Smooth muscle cell (in vitro differentiated cells): ENCODE measurements around the gene SPSB2. TPM values are rescaled to one million over a fixed set of nuclear protein-coding genes. Genes with fewer than 3 reads are reported as not detected.

Experiments used
- DNase-seq: peaks from one replicate; lab custom pipeline; 2025; ENCODE audit not compliant: unreplicated experiment; lab: John Stamatoyannopoulos, UW
- H2AFZ ChIP-seq: fragments of 200-600 bp; sonication (generic); 2 replicates; pipeline ENCODE4 v1.6.0; 2016; ENCODE audit warnings: antibody characterized with exemption, low read depth, mild to moderate bottlenecking
- H3F3A ChIP-seq: fragments of 200-600 bp; sonication (generic); 2 replicates; pipeline ENCODE4 v1.6.0; 2017; ENCODE audit warnings: antibody characterized with exemption, low read depth
- H3K27ac ChIP-seq: fragments of 200-600 bp; sonication (generic); 2 replicates; pipeline ENCODE4 v1.5.1; 2016; ENCODE audit warnings: low read depth, mild to moderate bottlenecking
- H3K27me3 ChIP-seq: fragments of 200-600 bp; sonication (generic); 2 replicates; pipeline ENCODE4 v1.6.1; 2016; ENCODE audit warnings: low read depth, mild to moderate bottlenecking
- H3K36me3 ChIP-seq: fragments of 200-600 bp; sonication (generic); 2 replicates; pipeline ENCODE4 v1.5.1; 2016; ENCODE audit warnings: low read depth
- H3K4me1 ChIP-seq: fragments of 200-600 bp; sonication (generic); 2 replicates; pipeline ENCODE4 v1.5.1; 2016; ENCODE audit warnings: low read depth
- H3K4me2 ChIP-seq: fragments of 200-600 bp; sonication (generic); 2 replicates; pipeline ENCODE4 v1.6.0; 2016; ENCODE audit warnings: mild to moderate bottlenecking
- H3K4me3 ChIP-seq: fragments of 200-600 bp; sonication (generic); 2 replicates; pipeline ENCODE4 v1.5.1; 2016; ENCODE audit warnings: mild to moderate bottlenecking
- H3K79me2 ChIP-seq: fragments of 200-600 bp; sonication (generic); 2 replicates; pipeline ENCODE4 v1.6.0; 2016; ENCODE audit warnings: low read depth, mild to moderate bottlenecking
- H3K9ac ChIP-seq: fragments of 200-600 bp; sonication (generic); 2 replicates; pipeline ENCODE4 v1.6.0; 2016; ENCODE audit warnings: low read depth
- H3K9me3 ChIP-seq: fragments of 200-600 bp; sonication (generic); replicated peaks from 2 replicates; pipeline ENCODE4 v1.5.1; 2016; ENCODE audit warnings: low read depth
- H4K20me1 ChIP-seq: fragments of 200-600 bp; sonication (generic); 2 replicates; pipeline ENCODE4 v1.6.0; 2016; ENCODE audit warnings: low read depth
- CTCF ChIP-seq: fragments of 200-600 bp; sonication (generic); IDR thresholded peaks from 2 replicates; pipeline ENCODE4 v1.5.1; 2017; ENCODE audit warnings: borderline replicate concordance, mild to moderate bottlenecking, antibody characterized with exemption; ENCODE audit not compliant: insufficient read depth, poor library complexity, severe bottlenecking
- WGBS: methylation state at CpG from one replicate; pipeline ENCODE4 v1.1.7; 2016; ENCODE audit warnings: low lambda C conversion rate; 5-methylcytosine and 5-hydroxymethylcytosine counted together
- polyA plus RNA-seq: library from polyadenylated mRNA; unstranded; fragments of >200 nt; fragmentation: Nextera tagmentation; extraction: Ambion mirVana; gene quantifications from 2 replicates; pipeline ENCODE4 v1.2.1, GENCODE V29; 2016
- total RNA-seq: library from RNA; depleted of rRNA; stranded (reverse); fragments of >200 nt; gene quantifications from 2 replicates; pipeline ENCODE4 v1.2.3, GENCODE V29; 2014

The SPSB2 gene
- total and polyA plus RNA-seq, 2 experiments from 2014 or later: 2.5 to 5.9 TPM

GRCh38 chr12:6832125-6832524 is 41.0 kb downstream of the SPSB2 start:
- WGBS: 100% methylated on average over 4 of the region's 4 CpGs
- H3F3A ChIP-seq: no peaks in the 10 kb centered on the region

GRCh38 chr12:6831450-6831995 is 41.6 kb downstream of the SPSB2 start:
- no peak overlapping the region for H3K9ac ChIP-seq
- DNase-seq: no peak
- no peak overlapping the region for H3K27ac ChIP-seq
- H2AFZ ChIP-seq: no peak overlapping the region
- H3K4me2 ChIP-seq: no peak overlapping the region
- no peaks in the 10 kb centered on the region for H3K27me3 ChIP-seq
- H3K79me2 ChIP-seq: peaks cover 10% of the 10 kb centered on the region
- no peaks in the 10 kb centered on the region for H3K36me3 ChIP-seq
- no peaks in the 10 kb centered on the region for H3F3A ChIP-seq
- no peak for TF ChIP-seq CTCF
- peaks cover 13% of the 10 kb centered on the region for H4K20me1 ChIP-seq
- no peak overlapping the region for H3K4me3 ChIP-seq
- WGBS: 98% methylated on average over 12 of the region's 12 CpGs
- H3K4me1 ChIP-seq: peaks cover 11% of the 10 kb centered on the region
- no peaks in the 10 kb centered on the region for H3K9me3 ChIP-seq

More at GRCh38 chr12:6832125-6832524, 41.0 kb downstream of the SPSB2 start:
- no peaks in the 10 kb centered on the region for H3K36me3 ChIP-seq
- H4K20me1 ChIP-seq: peaks cover 10% of the 10 kb centered on the region
- DNase-seq: no peak
- H3K4me1 ChIP-seq: peaks cover 10% of the 10 kb centered on the region
- H2AFZ ChIP-seq: no peak overlapping the region
- no peaks in the 10 kb centered on the region for H3K27me3 ChIP-seq
- H3K27ac ChIP-seq: no peak overlapping the region
- H3K4me2 ChIP-seq: no peak overlapping the region
- H3K9ac ChIP-seq: no peak overlapping the region
- H3K79me2 ChIP-seq: peaks cover 10% of the 10 kb centered on the region
- TF ChIP-seq CTCF: no peak
- H3K9me3 ChIP-seq: no peaks in the 10 kb centered on the region
- no peak overlapping the region for H3K4me3 ChIP-seq

- H3K9me3 ChIP-seq: no peaks in the 10 kb centered on the region
- H3K36me3 ChIP-seq: no peaks in the 10 kb centered on the region
- H3K79me2 ChIP-seq: peaks cover 10% of the 10 kb centered on the region
- peaks cover 13% of the 10 kb centered on the region for H4K20me1 ChIP-seq
- H3F3A ChIP-seq: no peaks in the 10 kb centered on the region
- no peak overlapping the region for H3K4me3 ChIP-seq
- no peak overlapping the region for H3K9ac ChIP-seq
- H3K4me1 ChIP-seq: peaks cover 11% of the 10 kb centered on the region
- no peak for TF ChIP-seq CTCF
- no peaks in the 10 kb centered on the region for H3K27me3 ChIP-seq
- no peak overlapping the region for H3K4me2 ChIP-seq
- no peak for DNase-seq
- no peak overlapping the region for H3K27ac ChIP-seq
- no peak overlapping the region for H2AFZ ChIP-seq
- 93% methylated on average over 6 of the region's 6 CpGs for WGBS
Measured at GRCh38 chr12:6830999-6831398, 42.1 kb downstream of the SPSB2 start.

- no peak overlapping the region for H3K27ac ChIP-seq
Measured at GRCh38 chr12:6830286-6830890, 42.7 kb downstream of the SPSB2 start.

More at GRCh38 chr12:6830286-6830890, 42.7 kb downstream of the SPSB2 start:
- Histone ChIP-seq H3K79me2 (peaks cover 10% of the 10 kb centered on the region), H3K36me3 (no peaks in the 10 kb centered on the region), H3K27me3 (no peaks in the 10 kb centered on the region), H3F3A (no peaks in the 10 kb centered on the region), H4K20me1 (peaks cover 13% of the 10 kb centered on the region), H3K4me2 (no peak overlapping the region), H3K4me3 (no peak overlapping the region), H2AFZ (no peak overlapping the region), H3K9me3 (no peaks in the 10 kb centered on the region), H3K4me1 (peaks cover 11% of the 10 kb centered on the region), H3K9ac (no peak overlapping the region)
- no peak for DNase-seq
- 92% methylated on average over 11 of the region's 11 CpGs for WGBS
- no peak for TF ChIP-seq CTCF
